Body of pancreas (tissue), 4 donors: ENCODE data around the gene PIGA. TPM values are rescaled to one million over a fixed set of nuclear protein-coding genes. Genes with fewer than 3 reads are reported as not detected.

Experiments used
- ATAC-seq: fragments of 150-250 bp; one replicate; pipeline ENCODE4 v1.9.1; 2016
- DNase-seq, 4 donors: peaks; one replicate each; pipeline ENCODE4 v3.0.0-alpha.2; 2019
- H3K27ac ChIP-seq, 4 donors: fragments of 200-600 bp; sonication (generic); 1 replicate in 3 of 4; 2 replicates in 1 of 4; pipeline versions ENCODE4 v1.5.1 to v1.6.1; 2016 to 2019; ENCODE audit warnings: mild to moderate bottlenecking in 1 of 4, mixed read lengths in 1 of 4, moderate library complexity in 1 of 4
- H3K27me3 ChIP-seq, 2 donors: fragments of 200-600 bp; sonication (generic); one replicate each; pipeline ENCODE4 v1.6.0; 2016; ENCODE audit warnings: mild to moderate bottlenecking in 1 of 2
- H3K36me3 ChIP-seq, 2 donors: fragments of 200-600 bp; sonication (generic); replicated peaks in 1 of 2; 2 replicates each; pipeline ENCODE4 v1.5.1; 2016; ENCODE audit warnings: low read depth in 2 of 2; ENCODE audit not compliant: insufficient read depth in 1 of 2
- H3K4me1 ChIP-seq: fragments of 200-600 bp; sonication (generic); one replicate; pipeline ENCODE4 v1.6.0; 2016
- H3K4me3 ChIP-seq, 2 donors: fragments of 200-600 bp; sonication (generic); 1 replicate in 1 of 2; 2 replicates in 1 of 2; pipeline ENCODE4 v1.5.1; 2016 to 2019
- H3K9me3 ChIP-seq, 3 donors: fragments of 200-600 bp; sonication (generic); 1 replicate in 2 of 3; 2 replicates in 1 of 3; pipeline ENCODE4 v1.5.1; 2016
- POLR2A ChIP-seq, 3 donors: fragments of 450-650 bp; IDR thresholded peaks; one replicate each; pipeline ENCODE4 v1.6.1; 2016; ENCODE audit warnings: antibody characterized with exemption in 3 of 3, mild to moderate bottlenecking in 2 of 3
- WGBS, 2 donors: methylation state at CpG; one replicate each; pipeline ENCODE4 v1.1.5; 2017; 5-methylcytosine and 5-hydroxymethylcytosine counted together
- intact Hi-C: fragments of 100-400 bp; cut with DNase I; formaldehyde crosslinking; loops from one replicate; pipeline ENCODE4 v1.15.1; 2023
- total RNA-seq, 2 donors: library from RNA; depleted of rRNA; stranded (reverse); fragments of >200 nt; gene quantifications; one replicate each; pipeline ENCODE4 v1.1.0, GENCODE V29; 2016
- TF ChIP-seq, protein P1 (sequence below), 7 experiments: fragments of 450-650 bp in 4 of 7; fragments of 200-600 bp in 3 of 7; sonication (generic) in 3 of 7; IDR thresholded peaks; one replicate each; pipeline ENCODE4 v1.5.1; 2016 to 2019; ENCODE audit warnings: antibody characterized with exemption in 7 of 7

Gene PIGA
- total RNA-seq, 2 donors from 2014 or later = 9.3 to 24.7 TPM

DNA sequence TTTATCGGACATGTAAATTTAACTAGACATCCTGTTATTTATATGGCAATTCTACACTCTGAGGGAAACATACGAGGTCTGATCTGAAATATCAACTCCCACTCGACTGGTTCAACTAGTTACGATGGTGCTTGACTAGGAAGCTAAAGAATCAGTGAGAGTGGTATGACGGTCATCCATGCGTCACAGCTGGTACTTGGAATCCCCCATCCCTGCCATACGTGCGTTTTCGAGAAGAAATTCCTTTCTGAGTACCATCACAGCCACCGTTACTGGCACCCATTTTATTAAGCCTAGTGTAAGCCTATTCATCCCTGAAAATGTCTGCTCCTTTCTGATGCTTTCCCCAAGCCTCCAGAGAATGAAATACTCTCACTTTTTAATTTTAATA, 695 bp upstream of the PIGA start:
- peak; percentile 5 for ATAC-seq
- intact Hi-C loops = no loop called here

DNA sequence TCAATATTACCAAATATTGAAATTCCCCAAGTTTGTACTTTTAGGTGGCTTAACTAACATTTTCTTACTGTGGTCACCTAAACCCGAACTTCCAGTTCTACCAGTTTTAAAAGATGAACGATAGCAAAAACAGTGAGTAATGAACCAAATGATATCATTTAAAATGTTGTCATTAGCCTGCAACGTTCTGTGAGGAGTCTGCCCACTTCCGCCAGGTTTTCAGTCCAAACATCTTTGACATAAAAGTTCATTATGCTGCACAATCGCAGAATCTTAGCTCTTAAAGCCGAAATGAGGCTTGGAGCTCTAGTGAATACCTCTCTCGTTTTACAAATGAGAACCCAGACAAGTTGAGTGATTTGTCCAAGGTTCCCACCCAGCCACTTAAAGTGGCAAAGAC, 762 bp downstream of the PIGA start:
- peaks cover 8% of the 10 kb centered on the region for H3K4me1 ChIP-seq
- no peaks in the 10 kb centered on the region for H3K27me3 ChIP-seq
- H3K27ac ChIP-seq = peak overlapping the region; percentile 82 to 98 (median 93)
- DNase-seq (peak; percentile 25 to 36 (median 30)), ATAC-seq (peak; percentile 18)
- TF ChIP-seq POLR2A (IDR thresholded peaks at IDR 0.05) = no peak
- TF ChIP-seq, protein P1, sequence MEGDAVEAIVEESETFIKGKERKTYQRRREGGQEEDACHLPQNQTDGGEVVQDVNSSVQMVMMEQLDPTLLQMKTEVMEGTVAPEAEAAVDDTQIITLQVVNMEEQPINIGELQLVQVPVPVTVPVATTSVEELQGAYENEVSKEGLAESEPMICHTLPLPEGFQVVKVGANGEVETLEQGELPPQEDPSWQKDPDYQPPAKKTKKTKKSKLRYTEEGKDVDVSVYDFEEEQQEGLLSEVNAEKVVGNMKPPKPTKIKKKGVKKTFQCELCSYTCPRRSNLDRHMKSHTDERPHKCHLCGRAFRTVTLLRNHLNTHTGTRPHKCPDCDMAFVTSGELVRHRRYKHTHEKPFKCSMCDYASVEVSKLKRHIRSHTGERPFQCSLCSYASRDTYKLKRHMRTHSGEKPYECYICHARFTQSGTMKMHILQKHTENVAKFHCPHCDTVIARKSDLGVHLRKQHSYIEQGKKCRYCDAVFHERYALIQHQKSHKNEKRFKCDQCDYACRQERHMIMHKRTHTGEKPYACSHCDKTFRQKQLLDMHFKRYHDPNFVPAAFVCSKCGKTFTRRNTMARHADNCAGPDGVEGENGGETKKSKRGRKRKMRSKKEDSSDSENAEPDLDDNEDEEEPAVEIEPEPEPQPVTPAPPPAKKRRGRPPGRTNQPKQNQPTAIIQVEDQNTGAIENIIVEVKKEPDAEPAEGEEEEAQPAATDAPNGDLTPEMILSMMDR (IDR thresholded peaks at IDR 0.05) = no peak
- 2 to 8% methylated on average over 7 of the region's 7 CpGs for WGBS, 2 donors
- peaks cover 0 to 5% of the 10 kb centered on the region in 2 donors for H3K36me3 ChIP-seq
- no peak overlapping the region for H3K4me3 ChIP-seq
- no peaks in the 10 kb centered on the region for H3K9me3 ChIP-seq
- intact Hi-C loops = no loop called here

More for the DNA sequence above, 695 bp upstream of the PIGA start:
- TF ChIP-seq POLR2A (IDR thresholded peaks at IDR 0.05) = no peak
- TF ChIP-seq, protein P1 (IDR thresholded peaks at IDR 0.05) = no peak
- Histone ChIP-seq H3K27me3 (no peaks in the 10 kb centered on the region), H3K4me3 (no peak overlapping the region), H3K27ac (peak overlapping the region in 3 of 4 donors; percentile 37 to 98 (median 95)), H3K36me3 (peaks cover 0 to 4% of the 10 kb centered on the region in 2 donors), H3K9me3 (no peaks in the 10 kb centered on the region), H3K4me1 (peaks cover 8% of the 10 kb centered on the region)
- DNase-seq = peak; percentile 21 to 42 (median 22)
- WGBS, 2 donors = 0% methylated on average over 10 of the region's 10 CpGs

DNA sequence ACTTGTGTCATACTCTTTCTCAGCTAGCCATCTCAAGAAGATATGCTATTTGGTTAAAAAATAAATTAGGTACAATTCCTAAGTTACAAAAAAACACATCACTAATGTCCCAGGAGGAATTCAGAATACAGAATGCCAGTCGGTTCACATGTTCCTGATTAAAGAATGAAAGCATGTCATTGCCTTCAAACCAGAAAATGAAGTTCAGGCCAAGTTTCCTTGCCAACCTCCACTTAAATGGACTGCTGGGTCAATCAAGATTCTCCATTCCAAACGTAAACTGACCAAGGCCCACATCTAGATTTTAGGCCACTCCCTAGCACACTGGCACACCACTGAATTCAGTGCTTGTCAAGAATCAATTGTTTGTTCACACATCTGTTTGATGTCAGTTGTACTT, 6.5 kb downstream of the PIGA start:
- DNase-seq (no peak), ATAC-seq (no peak)
- Histone ChIP-seq H3K9me3 (no peaks in the 10 kb centered on the region), H3K4me1 (peaks cover 3% of the 10 kb centered on the region), H3K27me3 (no peaks in the 10 kb centered on the region), H3K36me3 (peaks cover 0 to 5% of the 10 kb centered on the region in 2 donors), H3K4me3 (no peak overlapping the region), H3K27ac (no peak overlapping the region)
- no peak for TF ChIP-seq POLR2A (IDR thresholded peaks at IDR 0.05)
- TF ChIP-seq, protein P1 (IDR thresholded peaks at IDR 0.05) = no peak
- 18 to 29% methylated on average over 2 of the region's 2 CpGs for WGBS, 2 donors
- intact Hi-C loops = no loop called here

DNA sequence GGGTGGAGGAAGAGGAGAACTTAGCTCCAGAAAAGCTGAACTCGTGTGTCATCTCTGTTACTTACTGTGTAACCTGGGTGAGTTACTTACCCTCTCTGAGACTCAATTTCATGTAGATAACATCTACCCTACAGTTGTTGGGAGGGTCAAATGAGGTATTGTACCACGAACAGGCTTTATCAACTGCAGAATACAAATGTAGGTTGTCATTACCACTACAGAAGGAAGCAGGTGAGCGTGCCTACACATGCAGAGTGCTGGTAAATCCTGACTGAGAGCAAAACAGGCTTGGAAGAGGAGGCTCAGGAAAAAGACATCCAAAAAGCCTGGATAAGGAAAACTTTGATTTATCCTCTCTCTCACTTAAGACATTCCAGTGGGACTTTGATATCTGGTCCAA, 7.2 kb downstream of the PIGA start:
- peaks cover 0 to 5% of the 10 kb centered on the region in 2 donors for H3K36me3 ChIP-seq
- no peak overlapping the region for H3K4me3 ChIP-seq
- no peak overlapping the region for H3K27ac ChIP-seq
- DNase-seq (no peak), ATAC-seq (no peak)
- no peaks in the 10 kb centered on the region for H3K9me3 ChIP-seq
- H3K27me3 ChIP-seq = no peaks in the 10 kb centered on the region
- intact Hi-C loops = no loop called here
- H3K4me1 ChIP-seq = no peaks in the 10 kb centered on the region
- TF ChIP-seq, protein P1 (IDR thresholded peaks at IDR 0.05) = no peak
- no peak for TF ChIP-seq POLR2A (IDR thresholded peaks at IDR 0.05)
- 75 to 86% methylated on average over 3 of the region's 3 CpGs for whole genome bisulfite sequencing, 2 donors

DNA sequence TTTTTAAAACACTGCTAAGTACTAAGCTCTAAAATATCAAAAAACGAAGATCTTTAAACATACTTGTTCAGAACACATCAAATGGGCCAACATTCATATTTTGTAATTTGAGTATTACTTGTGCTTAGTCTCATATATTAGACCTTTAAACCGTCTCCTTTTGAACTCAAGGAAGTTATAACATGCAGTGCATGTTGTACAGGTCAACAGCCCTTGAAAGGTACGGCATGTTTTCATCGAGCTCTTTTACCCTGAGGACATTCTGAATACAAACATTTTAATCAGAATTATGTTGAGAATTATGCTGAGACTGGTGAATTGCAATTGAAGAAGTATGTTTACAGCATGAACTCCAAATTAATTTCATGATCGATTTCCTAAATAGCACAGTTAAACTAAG, 12.9 kb downstream of the PIGA start:
- H3K36me3 ChIP-seq = no peaks in the 10 kb centered on the region
- H3K4me1 ChIP-seq = no peaks in the 10 kb centered on the region
- WGBS, 2 donors = 87 to 88% methylated on average over 5 of the region's 5 CpGs
- ATAC-seq = no peak
- intact Hi-C loops = no loop called here
- H3K27ac ChIP-seq = no peak overlapping the region
- no peak overlapping the region for H3K4me3 ChIP-seq
- H3K9me3 ChIP-seq = no peaks in the 10 kb centered on the region
- TF ChIP-seq, protein P1 (IDR thresholded peaks at IDR 0.05) = no peak
- no peak for TF ChIP-seq POLR2A (IDR thresholded peaks at IDR 0.05)
- DNase-seq = no peak
- no peaks in the 10 kb centered on the region for H3K27me3 ChIP-seq
